MM.1S (cell line): Measurements from ENCODE around the gene DIO1.

Experiments
- EZH2 ChIP-seq: fragments of 300-600 bp; sonication (generic); optimal IDR thresholded peaks from 2 replicates; pipeline ENCODE3; 2017; ENCODE audit warnings: low read depth, mild to moderate bottlenecking, antibody characterized with exemption, low read length, mixed read lengths
- EZH2phosphoT487 ChIP-seq: fragments of 300-600 bp; sonication (generic); IDR thresholded peaks from 2 replicates; pipeline ENCODE4 v1.6.1; 2018; ENCODE audit warnings: antibody characterized with exemption, low read length
- TF ChIP-seq, protein P1 (sequence below): fragments of 300-600 bp; sonication (generic); IDR thresholded peaks from 2 replicates; pipeline ENCODE4 v1.5.1; 2016; ENCODE audit warnings: antibody characterized with exemption, low read length, mixed read lengths

DNA sequence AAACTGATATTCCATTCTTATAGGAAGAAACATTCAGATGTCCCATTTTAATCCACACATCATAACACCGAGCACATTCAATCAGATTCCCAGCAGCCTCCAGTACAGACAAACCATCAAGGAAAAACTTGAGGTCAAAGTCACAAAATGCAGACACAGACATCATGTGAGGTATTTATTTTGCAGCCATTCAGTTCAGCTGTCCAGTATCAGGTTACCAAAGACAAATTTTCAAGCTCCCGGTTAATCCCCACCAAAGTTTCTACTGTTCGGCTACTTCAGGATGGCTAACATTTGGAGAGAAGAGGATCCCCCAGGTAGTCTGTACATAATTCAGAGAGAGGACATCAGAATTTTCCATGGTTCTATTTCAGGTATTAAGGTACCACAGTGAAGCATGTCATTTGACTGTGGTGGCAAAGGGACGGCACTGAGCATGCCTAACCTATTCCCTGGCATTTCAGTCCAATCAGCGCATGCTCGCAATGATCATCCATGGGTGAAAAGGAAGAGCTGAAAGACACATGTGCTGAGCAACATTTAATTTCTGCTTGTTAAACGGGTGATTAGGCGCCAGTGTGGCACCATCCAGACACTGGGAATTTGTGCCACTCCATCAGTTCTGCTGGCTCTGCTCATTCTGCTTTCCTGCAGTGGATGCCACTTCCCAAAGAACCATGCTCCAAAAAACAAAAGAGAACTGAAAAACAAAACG lies 42.3 kb upstream of the DIO1 start:
- TF ChIP-seq, protein P1, sequence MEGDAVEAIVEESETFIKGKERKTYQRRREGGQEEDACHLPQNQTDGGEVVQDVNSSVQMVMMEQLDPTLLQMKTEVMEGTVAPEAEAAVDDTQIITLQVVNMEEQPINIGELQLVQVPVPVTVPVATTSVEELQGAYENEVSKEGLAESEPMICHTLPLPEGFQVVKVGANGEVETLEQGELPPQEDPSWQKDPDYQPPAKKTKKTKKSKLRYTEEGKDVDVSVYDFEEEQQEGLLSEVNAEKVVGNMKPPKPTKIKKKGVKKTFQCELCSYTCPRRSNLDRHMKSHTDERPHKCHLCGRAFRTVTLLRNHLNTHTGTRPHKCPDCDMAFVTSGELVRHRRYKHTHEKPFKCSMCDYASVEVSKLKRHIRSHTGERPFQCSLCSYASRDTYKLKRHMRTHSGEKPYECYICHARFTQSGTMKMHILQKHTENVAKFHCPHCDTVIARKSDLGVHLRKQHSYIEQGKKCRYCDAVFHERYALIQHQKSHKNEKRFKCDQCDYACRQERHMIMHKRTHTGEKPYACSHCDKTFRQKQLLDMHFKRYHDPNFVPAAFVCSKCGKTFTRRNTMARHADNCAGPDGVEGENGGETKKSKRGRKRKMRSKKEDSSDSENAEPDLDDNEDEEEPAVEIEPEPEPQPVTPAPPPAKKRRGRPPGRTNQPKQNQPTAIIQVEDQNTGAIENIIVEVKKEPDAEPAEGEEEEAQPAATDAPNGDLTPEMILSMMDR: no peak
- no peak for TF ChIP-seq EZH2
- no peak for TF ChIP-seq EZH2phosphoT487
